GM12874 (cell line): Measurements from ENCODE around the gene SLC38A2.

Source experiments
- TF ChIP-seq, protein P1 (sequence below): IDR thresholded peaks from 2 replicates; pipeline ENCODE4 v1.5.1; 2011; ENCODE audit warnings: low read depth, mild to moderate bottlenecking, control low read depth, low read length, moderate library complexity; ENCODE audit not compliant: insufficient read depth

The SLC38A2 gene

DNA sequence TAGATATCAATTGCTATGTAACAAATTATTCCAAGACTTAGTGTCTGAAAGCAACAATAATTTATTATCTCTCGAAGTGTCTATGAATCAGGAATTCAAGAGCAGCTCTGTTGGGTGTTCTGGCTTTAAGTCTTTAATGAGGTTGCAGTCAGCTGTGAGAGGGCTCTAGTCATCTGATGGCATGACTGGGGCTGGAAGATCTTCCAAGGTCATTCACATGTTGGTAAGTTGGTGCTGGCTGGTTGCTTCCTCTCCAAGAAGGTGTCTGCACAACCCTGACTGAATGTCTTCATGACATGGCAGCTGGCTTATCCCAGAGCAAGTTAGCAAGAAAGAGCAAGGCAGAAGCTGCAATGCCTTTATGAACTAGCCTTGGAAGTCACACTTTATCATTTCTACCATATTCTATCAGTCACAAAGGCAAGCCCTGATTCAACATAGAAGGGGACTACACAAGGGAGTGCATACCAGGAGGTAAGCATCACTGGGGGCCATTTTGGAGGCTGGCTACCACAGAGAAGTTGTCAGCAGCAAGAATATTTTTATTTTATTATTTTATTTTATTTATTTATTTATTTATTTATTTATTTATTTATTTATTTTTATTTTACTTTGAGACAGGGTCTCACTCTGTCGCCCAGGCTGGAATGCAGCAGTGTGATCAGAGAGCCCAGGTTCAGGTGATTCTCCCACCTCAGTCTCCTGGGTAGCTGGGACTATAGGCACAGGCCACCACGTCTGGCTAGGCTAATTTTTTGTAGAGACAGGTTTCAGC, 7.6 kb upstream of the SLC38A2 start:
- TF ChIP-seq, protein P1, sequence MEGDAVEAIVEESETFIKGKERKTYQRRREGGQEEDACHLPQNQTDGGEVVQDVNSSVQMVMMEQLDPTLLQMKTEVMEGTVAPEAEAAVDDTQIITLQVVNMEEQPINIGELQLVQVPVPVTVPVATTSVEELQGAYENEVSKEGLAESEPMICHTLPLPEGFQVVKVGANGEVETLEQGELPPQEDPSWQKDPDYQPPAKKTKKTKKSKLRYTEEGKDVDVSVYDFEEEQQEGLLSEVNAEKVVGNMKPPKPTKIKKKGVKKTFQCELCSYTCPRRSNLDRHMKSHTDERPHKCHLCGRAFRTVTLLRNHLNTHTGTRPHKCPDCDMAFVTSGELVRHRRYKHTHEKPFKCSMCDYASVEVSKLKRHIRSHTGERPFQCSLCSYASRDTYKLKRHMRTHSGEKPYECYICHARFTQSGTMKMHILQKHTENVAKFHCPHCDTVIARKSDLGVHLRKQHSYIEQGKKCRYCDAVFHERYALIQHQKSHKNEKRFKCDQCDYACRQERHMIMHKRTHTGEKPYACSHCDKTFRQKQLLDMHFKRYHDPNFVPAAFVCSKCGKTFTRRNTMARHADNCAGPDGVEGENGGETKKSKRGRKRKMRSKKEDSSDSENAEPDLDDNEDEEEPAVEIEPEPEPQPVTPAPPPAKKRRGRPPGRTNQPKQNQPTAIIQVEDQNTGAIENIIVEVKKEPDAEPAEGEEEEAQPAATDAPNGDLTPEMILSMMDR = no peak

DNA sequence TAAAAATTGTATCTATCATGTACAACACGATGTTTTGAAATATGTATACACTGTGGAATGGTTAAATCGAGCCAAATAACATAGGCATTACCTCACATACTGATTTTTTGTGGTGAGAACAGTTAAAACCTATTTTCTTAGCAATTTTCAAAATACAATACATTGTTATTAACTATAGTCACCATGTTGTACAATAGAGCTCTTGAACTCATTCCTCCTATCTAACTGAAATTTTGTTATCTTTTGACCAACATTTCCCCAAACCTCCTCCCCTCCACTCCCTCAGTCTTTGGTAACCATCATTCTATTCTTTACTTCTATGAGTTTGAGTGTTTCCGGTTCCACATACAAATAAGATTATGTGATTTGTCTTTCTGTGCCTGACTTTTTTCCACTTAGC, 6.8 kb upstream of the SLC38A2 start:
- TF ChIP-seq, protein P1 = no peak

DNA sequence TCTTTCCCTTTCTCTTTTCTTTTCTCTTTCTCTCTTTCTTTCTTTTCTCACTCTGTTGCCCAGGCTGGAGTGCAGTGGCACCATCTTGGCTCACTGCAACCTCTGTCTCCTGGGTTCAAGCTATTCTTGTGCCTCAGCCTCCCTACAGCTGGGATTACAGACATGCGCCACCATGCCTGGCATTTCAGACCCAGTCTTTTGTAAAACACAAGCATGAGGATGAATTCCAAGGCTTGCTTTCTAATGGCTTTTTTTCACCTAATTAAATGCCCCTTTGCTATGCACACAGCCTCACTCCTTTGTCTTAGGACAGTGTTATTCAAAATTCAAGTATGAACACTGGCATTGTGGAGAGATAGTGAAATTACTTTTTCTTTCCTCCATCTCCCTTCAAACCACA, 6.0 kb upstream of the SLC38A2 start:
- TF ChIP-seq, protein P1 = no peak

DNA sequence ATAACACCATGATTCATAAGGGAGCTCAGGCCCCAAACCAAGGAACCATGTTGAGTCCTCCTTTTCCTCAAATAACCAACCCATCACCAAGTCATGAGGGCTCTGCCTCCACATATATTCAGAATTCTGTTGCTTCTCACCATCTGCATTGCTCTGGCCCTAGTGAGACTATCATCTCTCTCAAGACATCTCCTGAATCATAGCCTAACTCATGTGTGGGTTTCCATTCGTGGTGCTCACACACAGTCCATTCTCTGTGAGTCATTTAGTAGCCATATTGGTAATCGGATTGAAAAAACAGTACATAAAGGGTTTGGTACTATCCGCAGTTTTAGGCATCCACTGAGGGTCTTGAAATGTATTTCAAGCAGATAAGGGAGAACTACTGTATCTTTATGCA, 5.1 kb upstream of the SLC38A2 start:
- TF ChIP-seq, protein P1 = no peak

DNA sequence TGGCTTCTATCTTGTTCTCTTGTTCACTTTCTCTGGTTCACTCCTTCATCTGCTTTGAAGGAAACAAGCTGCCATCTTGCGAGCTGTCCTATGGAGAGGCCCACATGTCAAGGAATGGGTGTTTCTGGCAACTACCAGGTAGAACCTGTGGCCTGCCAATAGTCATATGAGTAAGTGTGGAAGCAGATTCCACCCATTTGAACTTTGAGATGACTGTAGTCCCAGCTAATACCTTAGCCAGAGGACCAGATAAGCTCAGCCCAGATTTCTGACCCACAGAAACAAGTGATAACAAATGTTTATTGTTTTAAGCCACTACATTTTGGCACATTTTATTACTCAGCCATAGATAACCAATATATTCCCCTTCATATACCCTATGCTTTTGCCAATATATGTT, 4.0 kb upstream of the SLC38A2 start:
- TF ChIP-seq, protein P1 = no peak

DNA sequence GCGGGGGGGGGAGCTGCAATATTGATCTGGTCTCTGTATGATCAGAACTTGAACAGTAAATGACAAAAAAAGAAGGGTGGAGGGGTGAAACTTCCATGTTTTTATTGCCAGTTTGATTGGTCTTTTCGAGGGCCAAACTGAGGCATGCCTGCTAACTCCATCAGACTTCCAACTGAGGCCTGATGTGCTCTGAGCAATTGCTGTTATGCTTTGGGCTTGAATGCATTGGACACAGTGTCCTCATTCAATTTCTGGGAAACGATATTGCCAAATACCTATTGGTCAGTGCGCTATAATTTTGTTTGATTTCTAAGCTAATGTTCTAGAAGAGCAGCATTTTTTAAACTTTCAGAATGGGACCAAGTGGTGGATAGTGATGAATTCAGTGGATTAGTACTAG, 2.1 kb upstream of the SLC38A2 start:
- TF ChIP-seq, protein P1 = no peak

DNA sequence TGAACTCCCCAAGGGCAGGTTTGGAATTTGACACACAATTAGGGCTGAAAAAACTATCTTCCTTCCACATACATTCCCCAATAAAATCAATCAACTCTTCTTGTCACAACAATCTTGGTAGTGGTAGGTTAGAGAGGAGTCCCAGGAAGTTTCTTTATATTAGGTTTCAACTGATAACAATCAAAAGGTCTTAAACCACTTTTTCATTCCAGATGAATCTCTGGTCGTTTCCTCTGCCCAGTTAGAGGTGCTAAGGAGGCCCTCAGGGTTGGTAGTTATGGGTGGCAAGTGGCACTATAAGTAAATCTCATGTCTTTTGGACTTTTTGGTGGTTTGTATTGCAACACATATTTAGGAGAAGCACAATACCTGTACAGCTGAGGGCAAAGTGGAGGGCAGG, 1.7 kb upstream of the SLC38A2 start:
- TF ChIP-seq, protein P1 = no peak
